Stimulated activated CD4-positive, alpha-beta T cell treated with anti-CD3 and anti-CD28 coated beads, Interleukin-4, amount 100 ng/mL, for 1 hour (primary cell): Measurements from ENCODE around the gene ARHGEF16.

ENCODE experiments used
- DNase-seq: peaks from one replicate; pipeline ENCODE4 v3.0.0-alpha.2; 2020

The ARHGEF16 gene

DNA sequence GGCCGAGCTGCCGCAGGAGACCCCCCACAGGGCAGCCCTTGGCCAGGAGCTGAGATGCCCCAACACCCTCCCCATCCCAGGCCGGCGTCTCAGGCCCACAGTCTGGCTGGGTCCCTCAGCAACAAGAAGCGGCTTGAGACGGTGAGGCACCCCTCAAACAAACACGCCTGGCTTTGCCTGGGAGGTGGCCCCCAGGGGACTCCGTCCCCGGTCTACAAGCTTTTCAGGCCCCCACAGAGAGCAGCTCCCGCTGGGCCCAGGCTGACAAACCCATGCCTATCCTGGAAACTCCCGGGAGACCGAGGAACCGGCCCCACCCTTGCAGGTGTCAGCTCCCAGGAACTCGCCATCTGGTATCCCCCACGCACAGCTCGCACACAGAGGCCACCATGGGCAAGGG lies 67.0 kb downstream of the ARHGEF16 start:
- DNase-seq = no peak

DNA sequence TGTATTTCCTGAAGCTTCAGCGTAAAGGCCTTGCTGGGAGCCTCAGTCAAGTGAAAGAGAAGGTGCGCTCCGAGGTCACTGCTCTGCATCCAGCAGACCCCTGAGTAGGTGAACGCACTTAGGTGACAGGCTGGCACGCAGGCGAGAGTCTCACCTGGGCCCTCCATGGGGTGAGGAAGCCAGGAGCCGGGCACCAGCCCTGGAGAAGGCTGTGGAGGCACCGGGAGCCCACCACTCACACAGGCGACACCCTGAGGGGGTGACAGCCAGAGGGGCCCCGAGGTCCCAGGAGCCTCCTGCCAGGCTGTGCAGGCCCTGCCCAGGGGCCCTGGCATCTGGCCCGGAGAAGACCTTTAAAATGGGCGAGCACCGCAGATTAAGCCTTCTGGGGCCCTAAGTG lies 67.6 kb downstream of the ARHGEF16 start:
- DNase-seq = no peak

DNA sequence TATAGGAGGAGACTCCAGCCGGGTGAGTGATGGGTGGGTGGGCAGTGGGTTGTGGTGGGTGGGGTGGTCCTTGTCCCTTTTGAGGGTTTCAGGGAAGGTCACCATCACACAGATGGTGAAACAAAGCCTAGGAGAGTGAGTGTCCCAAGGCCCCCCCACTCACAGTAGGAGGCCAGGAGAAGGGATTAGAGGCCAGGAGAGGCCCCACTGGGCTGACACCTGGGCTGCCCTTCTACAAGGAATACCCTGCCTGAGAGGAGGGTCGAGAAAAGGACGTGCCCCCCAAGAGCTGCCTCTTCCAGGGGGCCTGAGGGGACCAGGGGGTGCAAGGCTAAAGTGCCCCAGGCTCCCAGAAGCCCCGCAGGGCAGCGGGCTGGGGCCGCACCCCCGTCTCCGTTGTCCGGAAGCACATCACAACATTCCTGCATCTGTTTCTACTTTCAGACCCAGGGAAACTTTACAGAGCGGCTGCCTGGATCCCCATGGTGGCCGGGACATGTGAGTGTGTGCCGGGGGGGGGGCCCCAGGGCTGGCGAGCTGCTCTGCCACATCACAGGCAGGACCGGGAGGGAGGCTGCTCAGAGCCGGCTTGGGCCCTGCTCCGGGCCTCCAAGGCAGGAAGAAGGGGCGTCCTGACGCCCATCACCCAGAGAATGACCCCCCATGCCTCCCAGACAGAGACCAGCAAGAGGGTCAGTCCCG lies 68.2 kb downstream of the ARHGEF16 start:
- DNase-seq = no peak

DNA sequence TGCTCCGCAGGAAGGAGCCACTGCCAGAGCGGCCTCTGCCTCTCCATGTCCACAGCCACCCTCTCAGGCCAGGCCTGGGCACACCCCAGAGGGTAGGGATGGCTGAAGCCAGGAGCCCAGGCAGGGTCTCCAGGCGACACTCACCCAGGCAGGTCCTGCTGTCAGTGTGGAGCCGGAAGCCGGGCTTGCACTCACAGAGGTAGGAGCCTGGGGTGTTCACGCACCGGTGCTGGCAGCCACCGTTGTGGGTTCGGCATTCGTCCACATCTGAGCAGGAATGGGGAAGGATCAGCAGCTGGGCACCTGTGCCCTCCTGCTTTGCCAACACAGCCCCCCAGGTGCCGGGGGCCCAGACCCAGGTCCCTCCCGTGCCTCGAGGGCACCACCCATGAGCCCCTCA lies 69.5 kb downstream of the ARHGEF16 start:
- DNase-seq = no peak

DNA sequence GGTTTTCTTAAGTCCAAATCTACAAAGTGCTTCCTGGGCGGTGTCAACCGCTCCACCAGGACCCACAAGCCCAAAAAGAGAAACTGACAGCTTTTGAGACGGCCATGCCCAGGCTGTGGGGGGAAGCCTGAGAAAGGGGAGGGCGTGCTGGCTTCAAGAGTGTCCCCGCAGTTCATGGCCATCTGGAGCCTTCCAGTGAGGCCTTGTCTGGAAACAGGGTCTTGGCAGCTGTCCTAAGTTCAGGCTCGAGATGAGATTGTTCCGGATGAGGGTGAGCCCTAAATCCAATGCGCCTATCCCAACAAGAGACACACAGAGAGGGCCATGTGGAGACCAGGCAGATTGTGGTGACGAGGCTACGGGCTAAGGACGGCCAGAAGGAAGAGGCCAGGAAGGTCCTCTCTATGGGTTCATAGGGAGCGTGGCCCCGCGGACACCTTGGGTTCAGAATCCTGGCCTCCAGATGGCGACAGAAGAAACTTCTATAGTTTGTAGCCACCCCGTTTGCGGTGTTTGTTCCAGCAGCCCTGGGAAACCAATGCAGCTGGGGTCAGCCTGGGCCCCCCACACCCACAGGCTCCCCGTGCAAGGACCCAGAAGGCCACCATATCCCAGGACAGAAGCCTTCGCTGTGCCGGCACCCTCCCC lies 70.2 kb downstream of the ARHGEF16 start:
- DNase-seq = no peak

DNA sequence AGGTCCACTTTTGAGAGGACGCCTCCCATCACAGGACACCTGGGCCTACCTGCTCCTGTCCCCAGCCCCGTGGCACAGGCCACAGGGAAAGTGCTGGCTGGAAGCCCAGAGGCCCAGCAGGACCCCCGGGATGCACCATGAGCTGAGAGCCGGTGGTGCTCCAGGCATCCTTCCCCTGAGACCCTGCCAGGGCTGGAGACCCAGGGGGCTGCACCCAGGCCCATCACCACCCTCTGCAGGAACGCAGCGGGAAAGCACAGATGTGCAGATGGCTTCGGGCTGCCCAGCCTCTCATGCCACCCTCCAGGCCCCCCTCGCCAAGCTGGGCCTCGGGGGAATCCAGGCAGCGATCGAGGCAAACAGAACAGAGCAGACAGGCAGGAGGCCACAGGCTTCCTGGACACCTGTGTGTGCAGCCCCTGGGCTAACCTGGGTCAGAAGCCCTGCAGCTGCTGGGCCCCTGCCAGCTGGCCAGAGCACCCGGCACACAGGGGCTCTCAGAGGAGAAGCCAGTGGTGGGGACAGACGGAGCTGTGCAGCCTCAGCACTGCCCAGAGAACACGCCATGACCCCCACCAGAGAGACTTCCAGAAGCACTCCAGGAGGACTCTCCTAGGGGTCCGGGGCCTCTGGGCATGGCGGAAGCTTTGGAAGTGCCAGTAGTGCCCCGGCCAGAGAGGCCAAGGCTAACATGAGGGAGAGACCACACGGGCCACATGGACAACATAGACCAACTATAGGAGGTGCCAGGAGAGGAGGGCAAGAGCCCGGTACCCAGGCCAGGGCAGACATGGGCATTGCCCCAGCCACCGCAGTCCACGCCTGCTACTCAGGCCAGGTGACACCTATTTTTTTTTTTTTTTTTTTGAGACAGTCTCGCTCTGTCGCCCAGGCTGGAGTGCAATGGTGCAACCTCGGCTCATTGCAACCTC lies 71.4 kb downstream of the ARHGEF16 start:
- no peak for DNase-seq

DNA sequence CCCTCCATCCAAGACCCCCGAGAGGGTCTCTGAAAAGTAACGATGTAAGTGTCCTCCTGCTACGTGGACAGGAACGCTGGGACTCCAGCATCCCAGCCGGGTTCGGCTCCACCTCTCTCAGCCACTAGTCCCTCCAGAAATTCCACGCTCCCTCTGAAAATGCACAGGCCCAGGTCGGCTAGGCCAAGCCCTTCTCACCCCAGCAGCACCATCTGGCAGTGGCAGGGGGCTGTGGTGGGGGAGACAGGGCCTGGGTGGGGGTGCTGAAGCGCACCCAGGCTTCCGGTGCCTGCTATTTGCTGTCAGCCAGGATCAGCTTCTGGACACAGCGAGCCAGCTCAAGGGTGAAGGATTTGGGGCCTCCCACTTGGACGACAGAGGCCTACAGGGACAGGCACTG lies 73.3 kb downstream of the ARHGEF16 start:
- no peak for DNase-seq

DNA sequence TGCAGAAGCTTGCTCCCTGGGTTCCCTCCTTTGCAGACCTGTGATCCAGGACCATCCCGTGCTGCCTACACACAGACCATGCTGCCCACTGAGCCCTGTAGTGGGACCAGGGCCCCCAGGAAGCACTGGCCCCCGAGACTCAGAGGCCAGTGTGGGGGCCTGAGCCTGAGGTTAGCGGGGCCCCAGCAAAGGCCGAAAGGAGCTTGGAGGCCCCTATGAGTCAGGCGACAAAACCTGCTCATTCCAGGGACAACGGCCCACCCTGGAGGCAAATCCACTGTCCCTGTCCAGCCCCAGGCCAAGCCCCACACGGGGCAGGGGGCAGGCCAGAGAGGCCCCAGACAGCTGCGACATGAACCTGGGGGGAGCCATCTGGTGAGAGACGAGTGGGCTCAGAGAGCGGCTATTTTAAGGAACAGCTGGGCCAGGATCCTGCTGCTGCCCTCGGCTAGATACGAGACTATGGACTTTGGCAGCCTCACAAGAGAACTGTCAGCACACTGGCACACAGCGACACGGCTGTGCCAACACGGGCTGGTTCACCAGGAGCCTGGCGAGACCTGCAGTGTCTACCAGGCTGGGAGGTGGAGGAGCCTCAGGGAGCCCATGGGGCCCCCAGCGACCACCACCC lies 74.7 kb downstream of the ARHGEF16 start:
- no peak for DNase-seq

DNA sequence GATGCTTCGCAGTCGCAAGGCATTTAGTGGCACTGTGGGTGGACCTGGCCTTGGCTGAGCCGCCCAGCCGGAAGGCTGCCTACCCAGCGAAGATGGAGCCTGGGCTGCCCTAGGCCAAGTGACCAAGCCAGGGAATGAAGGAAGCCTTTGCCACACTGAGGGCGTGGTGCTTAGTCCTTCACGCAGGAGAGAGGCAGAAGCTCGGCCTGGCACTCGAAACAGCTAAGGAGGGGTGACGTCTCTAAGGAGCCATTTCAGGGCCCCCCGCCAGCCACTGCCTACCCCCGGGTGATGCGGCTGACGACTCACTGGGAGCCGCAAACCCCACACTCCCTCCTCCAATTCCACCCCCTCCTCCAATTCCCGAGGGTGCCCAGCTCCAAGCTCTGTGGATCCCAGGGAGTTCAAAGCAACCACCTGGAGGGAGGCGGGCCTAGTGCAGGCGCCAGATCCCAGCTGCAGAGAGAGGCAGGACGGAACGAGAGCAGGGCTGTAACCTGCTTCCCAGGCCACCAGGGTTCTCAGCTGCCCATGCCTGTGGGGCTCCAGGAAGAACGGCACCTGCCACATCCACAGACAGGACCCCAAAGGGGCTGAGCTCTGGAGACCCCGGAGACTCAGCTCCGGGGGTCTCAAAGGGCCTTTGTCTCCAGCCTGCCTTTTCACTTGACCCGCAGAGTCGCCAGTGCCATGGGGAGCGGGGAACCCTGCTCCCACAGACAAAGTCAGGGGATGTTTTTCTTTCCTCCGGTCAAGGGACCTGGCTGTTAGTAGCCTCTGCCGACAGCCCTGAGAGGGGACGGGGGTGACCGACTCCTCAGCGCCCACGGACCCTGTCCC lies 75.8 kb downstream of the ARHGEF16 start:
- DNase-seq = no peak
